DND-41 (cell line): Measurements from ENCODE around the gene CAND1.

Experiments
- ATAC-seq: fragments of 200-7000 bp; cut with Tn5 transposase; 3 replicates; pipeline ENCODE4 v1.9.1; 2021; ENCODE audit warnings: low read depth; ENCODE audit not compliant: insufficient read depth
- DNase-seq: peaks from one replicate; pipeline ENCODE4 v3.0.0-alpha.2; 2020
- H2AFZ ChIP-seq: 2 replicates; pipeline ENCODE4 v1.6.0; 2012; ENCODE audit warnings: low read depth, low read length
- H3K27ac ChIP-seq: 2 replicates; pipeline ENCODE4 v1.5.1; 2012; ENCODE audit warnings: low read length, inconsistent platforms
- H3K27me3 ChIP-seq: fragments of 200-600 bp; sonication (generic); 2 replicates; pipeline ENCODE4 v1.6.0; 2012; ENCODE audit warnings: low read length, mild to moderate bottlenecking, inconsistent platforms; ENCODE audit not compliant: insufficient read depth, poor library complexity
- H3K36me3 ChIP-seq: 2 replicates; pipeline ENCODE4 v1.5.1; 2012; ENCODE audit warnings: low read length, inconsistent platforms; ENCODE audit not compliant: insufficient read depth
- H3K4me1 ChIP-seq: 2 replicates; pipeline ENCODE4 v1.5.1; 2012; ENCODE audit warnings: mild to moderate bottlenecking, low read length; ENCODE audit not compliant: insufficient read depth
- H3K4me2 ChIP-seq: 2 replicates; pipeline ENCODE4 v1.6.0; 2012; ENCODE audit warnings: mild to moderate bottlenecking, moderate library complexity, low read length, inconsistent platforms; ENCODE audit not compliant: insufficient read depth
- H3K4me3 ChIP-seq, 2 experiments: fragments of 200-600 bp in 1 of 2; shearing (Covaris generic) in 1 of 2; 2 replicates each; pipeline ENCODE4 v1.5.1; 2012 to 2016; ENCODE audit warnings: inconsistent platforms in 2 of 2, low read length in 2 of 2, mild to moderate bottlenecking in 2 of 2, low read depth in 1 of 2, moderate library complexity in 1 of 2
- H3K79me2 ChIP-seq: 2 replicates; pipeline ENCODE4 v1.6.0; 2012; ENCODE audit warnings: low read length, inconsistent platforms; ENCODE audit not compliant: insufficient read depth
- H3K9ac ChIP-seq: 2 replicates; pipeline ENCODE4 v1.6.0; 2012; ENCODE audit warnings: low read depth, mild to moderate bottlenecking, inconsistent platforms, low read length, moderate library complexity
- H3K9me3 ChIP-seq: 2 replicates; pipeline ENCODE4 v1.5.1; 2012; ENCODE audit warnings: low read length, moderate library complexity, mild to moderate bottlenecking, inconsistent platforms; ENCODE audit not compliant: insufficient read depth, severe bottlenecking
- H4K20me1 ChIP-seq: 2 replicates; pipeline ENCODE4 v1.6.0; 2012; ENCODE audit warnings: low read length; ENCODE audit not compliant: insufficient read depth
- EZH2 ChIP-seq: IDR thresholded peaks from 3 replicates; pipeline ENCODE4 v1.6.1; 2012; ENCODE audit warnings: borderline replicate concordance, low read depth, mild to moderate bottlenecking, moderate library complexity, low read length, inconsistent platforms; ENCODE audit not compliant: severe bottlenecking
- TF ChIP-seq, protein P1 (sequence below): IDR thresholded peaks from 2 replicates; pipeline ENCODE4 v1.5.1; 2012; ENCODE audit warnings: borderline replicate concordance, low read length, moderate library complexity, mild to moderate bottlenecking; ENCODE audit not compliant: poor library complexity, severe bottlenecking; ENCODE audit errors: extremely low read depth

Gene CAND1

DNA sequence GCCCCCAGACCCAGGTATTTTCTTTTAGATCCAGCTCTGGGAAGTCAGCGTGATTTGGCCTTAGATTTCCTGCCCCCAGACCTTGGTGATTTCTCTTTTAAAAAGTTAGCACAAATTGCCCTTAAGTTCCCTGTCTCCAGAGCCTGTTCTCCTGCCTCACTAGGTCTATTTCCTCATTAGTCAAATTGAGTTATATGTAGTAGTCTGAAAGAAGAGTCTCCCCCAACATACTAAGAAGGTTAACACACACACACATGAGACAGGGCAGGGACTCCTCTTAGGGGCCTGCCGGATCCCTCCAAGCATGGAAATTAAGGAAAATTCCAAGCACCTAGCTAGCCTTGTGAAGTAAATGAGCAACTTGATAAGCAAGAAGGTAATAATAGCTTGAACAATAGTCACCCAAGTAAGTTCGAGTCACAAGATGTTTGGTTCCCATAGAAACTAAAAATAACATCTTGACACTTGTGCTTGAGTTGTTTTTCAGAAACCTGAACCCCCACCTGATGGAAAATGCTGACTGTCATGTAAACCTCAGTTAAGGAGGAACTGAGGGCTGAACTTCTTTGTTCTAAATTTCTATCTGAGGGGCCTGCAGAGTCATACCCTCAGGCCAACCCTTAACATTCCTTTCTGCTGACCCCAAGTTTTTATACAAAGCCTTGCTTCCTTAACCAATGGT is 51.6 kb downstream of the CAND1 start:
- Histone ChIP-seq H2AFZ (no peak overlapping the region), H3K4me2 (no peak overlapping the region), H3K27me3 (no peaks in the 10 kb centered on the region), H3K4me1 (no peaks in the 10 kb centered on the region), H3K36me3 (peaks cover 30% of the 10 kb centered on the region; the same call in 1 of the 2 replicates), H3K4me3 (no peak overlapping the region), H3K9me3 (no peaks in the 10 kb centered on the region), H3K9ac (no peak overlapping the region), H3K27ac (no peak overlapping the region), H4K20me1 (no peaks in the 10 kb centered on the region), H3K79me2 (no peaks in the 10 kb centered on the region)
- TF ChIP-seq EZH2, result no peak
- TF ChIP-seq, protein P1, sequence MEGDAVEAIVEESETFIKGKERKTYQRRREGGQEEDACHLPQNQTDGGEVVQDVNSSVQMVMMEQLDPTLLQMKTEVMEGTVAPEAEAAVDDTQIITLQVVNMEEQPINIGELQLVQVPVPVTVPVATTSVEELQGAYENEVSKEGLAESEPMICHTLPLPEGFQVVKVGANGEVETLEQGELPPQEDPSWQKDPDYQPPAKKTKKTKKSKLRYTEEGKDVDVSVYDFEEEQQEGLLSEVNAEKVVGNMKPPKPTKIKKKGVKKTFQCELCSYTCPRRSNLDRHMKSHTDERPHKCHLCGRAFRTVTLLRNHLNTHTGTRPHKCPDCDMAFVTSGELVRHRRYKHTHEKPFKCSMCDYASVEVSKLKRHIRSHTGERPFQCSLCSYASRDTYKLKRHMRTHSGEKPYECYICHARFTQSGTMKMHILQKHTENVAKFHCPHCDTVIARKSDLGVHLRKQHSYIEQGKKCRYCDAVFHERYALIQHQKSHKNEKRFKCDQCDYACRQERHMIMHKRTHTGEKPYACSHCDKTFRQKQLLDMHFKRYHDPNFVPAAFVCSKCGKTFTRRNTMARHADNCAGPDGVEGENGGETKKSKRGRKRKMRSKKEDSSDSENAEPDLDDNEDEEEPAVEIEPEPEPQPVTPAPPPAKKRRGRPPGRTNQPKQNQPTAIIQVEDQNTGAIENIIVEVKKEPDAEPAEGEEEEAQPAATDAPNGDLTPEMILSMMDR, result no peak
- ATAC-seq (no peak), DNase-seq (no peak)

DNA sequence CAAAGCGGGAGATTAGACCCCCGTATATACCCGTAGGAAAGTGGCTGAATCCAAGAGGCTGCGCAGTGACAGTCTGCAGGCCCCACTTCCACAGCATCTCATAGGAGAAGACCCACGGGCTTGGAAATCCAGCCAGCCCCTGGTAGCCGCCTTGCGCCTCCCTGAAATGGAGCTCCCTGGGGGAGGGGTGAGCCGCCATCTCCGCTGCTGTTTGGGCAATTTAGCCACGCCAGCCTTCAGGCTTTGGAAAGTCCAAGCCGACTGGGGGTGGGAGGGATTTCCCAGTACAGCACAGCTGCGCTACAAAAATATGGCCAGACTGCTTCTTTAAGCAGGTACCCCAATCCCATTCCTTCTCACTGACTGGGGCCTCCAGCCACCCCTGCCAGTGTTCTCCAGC is 53.4 kb downstream of the CAND1 start:
- Histone ChIP-seq H3K79me2 (no peaks in the 10 kb centered on the region), H3K27me3 (no peaks in the 10 kb centered on the region), H3K27ac (no peak overlapping the region), H2AFZ (no peak overlapping the region), H3K4me3 (no peak overlapping the region), H3K4me1 (no peaks in the 10 kb centered on the region), H3K4me2 (no peak overlapping the region), H4K20me1 (no peaks in the 10 kb centered on the region), H3K9me3 (no peaks in the 10 kb centered on the region), H3K9ac (no peak overlapping the region), H3K36me3 (peaks cover 19% of the 10 kb centered on the region; the same call in 1 of the 2 replicates)
- DNase-seq (no peak), ATAC-seq (peak; percentile 10; the same call in 1 of the 3 replicates)
- no peak for TF ChIP-seq EZH2
- TF ChIP-seq, protein P1, result no peak

DNA sequence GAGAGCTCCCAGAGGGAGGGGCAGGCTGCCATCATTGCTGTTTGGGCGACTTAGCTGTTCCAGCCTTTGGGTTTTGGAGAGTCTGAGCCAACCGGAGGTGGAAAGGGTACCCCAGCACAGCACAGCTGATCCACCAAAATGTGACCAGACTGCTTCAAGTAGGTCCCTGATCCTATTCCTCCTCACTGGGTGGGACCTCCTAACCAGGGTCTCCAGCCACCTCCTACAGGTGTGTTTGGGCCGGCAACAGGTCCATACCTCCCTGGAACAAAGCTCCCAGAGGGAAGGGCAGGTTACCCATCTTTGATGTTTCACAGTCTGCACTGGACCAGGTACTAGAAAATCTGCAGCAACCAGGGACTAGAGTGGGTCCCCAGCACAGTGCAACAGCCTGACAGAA is 53.8 kb downstream of the CAND1 start:
- Histone ChIP-seq H3K36me3 (peaks cover 15% of the 10 kb centered on the region; the same call in 1 of the 2 replicates), H3K9ac (no peak overlapping the region), H3K4me1 (no peaks in the 10 kb centered on the region), H3K27ac (no peak overlapping the region), H3K9me3 (no peaks in the 10 kb centered on the region), H2AFZ (no peak overlapping the region), H3K27me3 (no peaks in the 10 kb centered on the region), H3K4me3 (no peak overlapping the region), H4K20me1 (no peaks in the 10 kb centered on the region), H3K79me2 (no peaks in the 10 kb centered on the region), H3K4me2 (no peak overlapping the region)
- ATAC-seq (peak; percentile 21; the same call in 2 of the 3 replicates), DNase-seq (no peak)
- TF ChIP-seq, protein P1, result no peak
- TF ChIP-seq EZH2, result no peak

DNA sequence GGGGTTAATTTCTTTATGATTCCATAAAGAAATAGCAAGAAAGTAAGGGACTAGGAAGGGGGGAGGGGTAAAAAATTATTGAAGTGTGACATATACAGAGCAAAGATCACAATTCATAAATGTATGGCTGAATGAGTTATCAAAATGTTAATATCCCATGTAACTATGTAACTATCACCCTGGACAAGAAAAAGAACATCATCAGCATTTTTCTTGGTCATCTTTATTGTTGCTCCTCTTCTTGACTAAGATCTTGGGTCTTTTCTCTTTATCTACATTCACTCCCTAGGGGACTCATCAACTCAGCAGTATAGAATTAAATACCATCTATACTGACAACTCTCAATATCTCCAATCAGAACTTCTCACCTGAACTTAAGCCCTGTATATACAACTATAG is 57.5 kb downstream of the CAND1 start:
- H3K9ac ChIP-seq, result no peak overlapping the region
- no peaks in the 10 kb centered on the region for H4K20me1 ChIP-seq
- ATAC-seq (no peak), DNase-seq (no peak)
- H3K4me2 ChIP-seq, result no peak overlapping the region
- H3K9me3 ChIP-seq, result no peaks in the 10 kb centered on the region
- no peak overlapping the region for H2AFZ ChIP-seq
- no peak overlapping the region for H3K4me3 ChIP-seq
- no peak overlapping the region for H3K27ac ChIP-seq
- H3K4me1 ChIP-seq, result no peaks in the 10 kb centered on the region
- no peaks in the 10 kb centered on the region for H3K27me3 ChIP-seq
- no peaks in the 10 kb centered on the region for H3K36me3 ChIP-seq
- no peaks in the 10 kb centered on the region for H3K79me2 ChIP-seq
- TF ChIP-seq EZH2, result no peak
- TF ChIP-seq, protein P1, result no peak
